WTC11 (cell line): ENCODE measurements around the gene TMCC1. TPM values are rescaled to one million over a fixed set of nuclear protein-coding genes. Genes with fewer than 3 reads are reported as not detected.
A peak's percentile ranks its signal among the peaks of the same experiment; 100 is the strongest.

ENCODE experiments used
- ATAC-seq: fragments of 200-7000 bp; cut with Tn5 transposase; 2 replicates; pipeline ENCODE4 v1.10.0; 2021; ENCODE audit warnings: mild to moderate bottlenecking, moderate library complexity
- CTCF ChIA-PET: fragments of 300-600 bp; sonication (Branson Sonifier 250); formaldehyde crosslinking; loops from one replicate; lab custom pipeline; 2021; ENCODE audit warnings: antibody characterized with exemption; lab: Charles Lee
- POLR2A ChIA-PET: fragments of 350-600 bp; sonication (Branson Sonifier 250); formaldehyde crosslinking; loops from one replicate; lab custom pipeline; 2021; ENCODE audit warnings: antibody characterized with exemption; lab: Charles Lee
- DNase-seq: peaks from one replicate; pipeline ENCODE4 v3.0.0; 2021; ENCODE audit warnings: low spot score
- H3K27ac Mint-ChIP-seq: 2 replicates; pipeline ENCODE4 v1.8.0; 2021; ENCODE audit warnings: mixed read lengths
- H3K27me3 Mint-ChIP-seq: 2 replicates; pipeline ENCODE4 v1.8.0; 2021; ENCODE audit warnings: low read depth, mild to moderate bottlenecking, moderate library complexity, mixed read lengths
- H3K36me3 Mint-ChIP-seq: 2 replicates; pipeline ENCODE4 v1.8.0; 2021; ENCODE audit warnings: mixed read lengths
- H3K4me1 Mint-ChIP-seq: 2 replicates; pipeline ENCODE4 v1.8.0; 2022; ENCODE audit warnings: mixed read lengths
- H3K4me3 Mint-ChIP-seq: 2 replicates; pipeline ENCODE4 v1.8.0; 2021; ENCODE audit warnings: mild to moderate bottlenecking, moderate library complexity, mixed read lengths
- H3K9me3 Mint-ChIP-seq: 2 replicates; pipeline ENCODE4 v1.8.0; 2021; ENCODE audit warnings: mixed read lengths
- ATF1 ChIP-seq: sonication (generic); formaldehyde crosslinking; IDR thresholded peaks from 2 replicates; pipeline ENCODE4 v1.8.1; 2023; ENCODE audit warnings: mild to moderate bottlenecking, moderate library complexity, missing genetic modification reagents
- ATF3 ChIP-seq: sonication (generic); formaldehyde crosslinking; conservative IDR thresholded peaks from 2 replicates; pipeline ENCODE4 v1.8.1; 2022; ENCODE audit warnings: mild to moderate bottlenecking, missing genetic modification reagents
- CBFB ChIP-seq: sonication (generic); formaldehyde crosslinking; IDR thresholded peaks from 2 replicates; pipeline ENCODE4 v1.8.1; 2022; ENCODE audit warnings: mild to moderate bottlenecking, low read depth, missing genetic modification reagents
- E2F4 ChIP-seq: sonication (generic); formaldehyde crosslinking; IDR thresholded peaks from 2 replicates; pipeline ENCODE4 v1.8.1; 2022; ENCODE audit warnings: low read depth, mild to moderate bottlenecking, moderate library complexity, missing genetic modification reagents, borderline replicate concordance
- ERG ChIP-seq: fragments of 250-450 bp; sonication (Bioruptor Pico); IDR thresholded peaks from 2 replicates; pipeline ENCODE4 v1.8.0; 2021; ENCODE audit warnings: mild to moderate bottlenecking
- ETV6 ChIP-seq: sonication (generic); formaldehyde crosslinking; IDR thresholded peaks from 2 replicates; pipeline ENCODE4 v1.8.1; 2022; ENCODE audit warnings: mild to moderate bottlenecking, missing genetic modification reagents
- FOXJ3 ChIP-seq: sonication (generic); formaldehyde crosslinking; IDR thresholded peaks from 2 replicates; pipeline ENCODE4 v1.9.0; 2021; ENCODE audit warnings: missing genetic modification reagents, mild to moderate bottlenecking, borderline replicate concordance
- GABPB1 ChIP-seq: sonication (generic); formaldehyde crosslinking; IDR thresholded peaks from 2 replicates; pipeline ENCODE4 v1.8.1; 2023; ENCODE audit warnings: mild to moderate bottlenecking, missing genetic modification reagents
- HMGA2 ChIP-seq: fragments of 250-450 bp; sonication (Bioruptor Pico); IDR thresholded peaks from 2 replicates; pipeline ENCODE4 v1.4.0; 2021; ENCODE audit warnings: mild to moderate bottlenecking, moderate library complexity
- NFATC4 ChIP-seq: fragments of 250-450 bp; sonication (Bioruptor Pico); IDR thresholded peaks from 2 replicates; pipeline ENCODE4 v1.9.0; 2021; ENCODE audit warnings: mild to moderate bottlenecking
- OVOL2 ChIP-seq: fragments of 250-450 bp; sonication (Bioruptor Pico); IDR thresholded peaks from 2 replicates; pipeline ENCODE4 v1.9.0; 2021; ENCODE audit warnings: mild to moderate bottlenecking, borderline replicate concordance
- PREB ChIP-seq: sonication (generic); formaldehyde crosslinking; IDR thresholded peaks from 2 replicates; pipeline ENCODE4 v1.8.1; 2022; ENCODE audit warnings: mild to moderate bottlenecking, missing genetic modification reagents, moderate library complexity, borderline replicate concordance
- SP1 ChIP-seq: sonication (generic); formaldehyde crosslinking; conservative IDR thresholded peaks from 2 replicates; pipeline ENCODE4 v1.8.1; 2022; ENCODE audit warnings: missing genetic modification reagents
- ZNF281 ChIP-seq: sonication (generic); formaldehyde crosslinking; IDR thresholded peaks from 2 replicates; pipeline ENCODE4 v1.8.0; 2023; ENCODE audit warnings: mild to moderate bottlenecking, missing genetic modification reagents
- ZNF317 ChIP-seq: sonication (generic); formaldehyde crosslinking; IDR thresholded peaks from 2 replicates; pipeline ENCODE4 v1.8.1; 2023; ENCODE audit warnings: low read depth, mild to moderate bottlenecking, moderate library complexity, missing genetic modification reagents, borderline replicate concordance
- ZNF396 ChIP-seq: fragments of 250-450 bp; sonication (Bioruptor Pico); IDR thresholded peaks from 2 replicates; pipeline ENCODE4 v1.8.0; 2021; ENCODE audit warnings: mild to moderate bottlenecking, moderate library complexity, borderline replicate concordance
- ZNF423 ChIP-seq: fragments of 250-450 bp; sonication (Bioruptor Pico); IDR thresholded peaks from 2 replicates; pipeline ENCODE4 v2.1.2; 2022; ENCODE audit warnings: mild to moderate bottlenecking, moderate library complexity
- ZNF425 ChIP-seq: fragments of 250-450 bp; sonication (Bioruptor Pico); conservative IDR thresholded peaks from 2 replicates; pipeline ENCODE4 v1.9.0; 2021; ENCODE audit warnings: mild to moderate bottlenecking
- ZNF671 ChIP-seq: fragments of 250-450 bp; sonication (Bioruptor Pico); IDR thresholded peaks from 2 replicates; pipeline ENCODE4 v1.8.0; 2021; ENCODE audit warnings: mild to moderate bottlenecking
- total RNA-seq: library from RNA; stranded (reverse); gene quantifications from 3 replicates; pipeline ENCODE4 v1.2.3, GENCODE V29; 2021

TMCC1 gene
- total RNA-seq, 1 experiment from 2014 or later, result 29.3 TPM

- Mint-ChIP-seq H3K4me3 (no peak overlapping the region), H3K9me3 (no peaks in the 10 kb centered on the region), H3K36me3 (no peaks in the 10 kb centered on the region), H3K27me3 (no peaks in the 10 kb centered on the region), H3K4me1 (peaks cover 51% of the 10 kb centered on the region), H3K27ac (peak overlapping the region; percentile 6; the same call in 1 of the 2 replicates)
- no peak for TF ChIP-seq ZNF317
- no peak for TF ChIP-seq PREB (CRISPR knock-in tag)
- TF ChIP-seq GABPB1, result no peak
- no peak for TF ChIP-seq HMGA2
- DNase-seq (no peak), ATAC-seq (no peak)
- CTCF ChIA-PET, result interaction anchor here (1.1 to 3.1 kb wide), 4 partner anchors 21 to 181 kb away, joined by 3 to 13 read pairs (median 7); no protein-coding TSS in a partner anchor
- POLR2A ChIA-PET, result no interaction called here
These were observed 245.1 kb downstream of the TMCC1 start for GRCh38 chr3:129648391-129648790.

- Mint-ChIP-seq H3K27ac (peak overlapping the region; percentile 39; the same call in 1 of the 2 replicates), H3K36me3 (no peaks in the 10 kb centered on the region), H3K4me3 (no peak overlapping the region), H3K27me3 (no peaks in the 10 kb centered on the region), H3K4me1 (peaks cover 39% of the 10 kb centered on the region), H3K9me3 (no peaks in the 10 kb centered on the region)
- CTCF ChIA-PET, result interaction anchor here (0.8 to 1.8 kb wide), 2 partner anchors 17 to 181 kb away, joined by 5 to 9 read pairs; no protein-coding TSS in a partner anchor
- no peak for TF ChIP-seq ZNF425 (CRISPR knock-in tag)
- no peak for TF ChIP-seq ATF1 (CRISPR knock-in tag)
- TF ChIP-seq ZNF396 (CRISPR knock-in tag), result no peak
- no peak for TF ChIP-seq OVOL2 (CRISPR knock-in tag)
- no peak for TF ChIP-seq NFATC4 (CRISPR knock-in tag)
- TF ChIP-seq E2F4, result no peak
- no peak for TF ChIP-seq ATF3
- TF ChIP-seq ZNF281 (CRISPR knock-in tag), result no peak
- no peak for TF ChIP-seq SP1 (CRISPR knock-in tag)
- no peak for TF ChIP-seq ZNF423 (CRISPR knock-in tag)
- no peak for TF ChIP-seq ETV6
- TF ChIP-seq FOXJ3, result no peak
- TF ChIP-seq CBFB (CRISPR knock-in tag), result no peak
- no peak for TF ChIP-seq ZNF671 (CRISPR knock-in tag)
- TF ChIP-seq ERG (CRISPR knock-in tag), result no peak
- ATAC-seq, result no peak
- POLR2A ChIA-PET, result interaction anchor here (0.6 kb wide), 1 partner anchor 270 kb away, joined by 3 read pairs; no protein-coding TSS in a partner anchor
- no peak for DNase-seq
These were observed 248.2 kb downstream of the TMCC1 start for GRCh38 chr3:129645286-129645685.
